GM06990 (cell line): ENCODE results near the gene SPIN1.

ENCODE experiments used
- DNase-seq: peaks from one replicate; pipeline ENCODE4 v3.0.0-alpha.2; 2011; ENCODE audit not compliant: insufficient read length; ENCODE audit errors: extremely low read depth
- H3K27me3 ChIP-seq: replicated peaks from 2 replicates; pipeline ENCODE4 v1.6.0; 2011; ENCODE audit warnings: low read length; ENCODE audit not compliant: control insufficient read depth, insufficient read depth
- H3K36me3 ChIP-seq: 2 replicates; pipeline ENCODE4 v1.5.1; 2011; ENCODE audit warnings: low read length; ENCODE audit not compliant: control insufficient read depth, insufficient read depth
- H3K4me3 ChIP-seq: replicated peaks from 2 replicates; pipeline ENCODE4 v1.5.1; 2011; ENCODE audit warnings: low read depth, mild to moderate bottlenecking, control low read depth, low read length
- TF ChIP-seq, protein P1 (sequence below): IDR thresholded peaks from 2 replicates; pipeline ENCODE4 v1.5.1; 2011; ENCODE audit warnings: low read length, control low read depth, mild to moderate bottlenecking, inconsistent platforms; ENCODE audit not compliant: insufficient read depth, poor library complexity, severe bottlenecking

Gene SPIN1

DNA sequence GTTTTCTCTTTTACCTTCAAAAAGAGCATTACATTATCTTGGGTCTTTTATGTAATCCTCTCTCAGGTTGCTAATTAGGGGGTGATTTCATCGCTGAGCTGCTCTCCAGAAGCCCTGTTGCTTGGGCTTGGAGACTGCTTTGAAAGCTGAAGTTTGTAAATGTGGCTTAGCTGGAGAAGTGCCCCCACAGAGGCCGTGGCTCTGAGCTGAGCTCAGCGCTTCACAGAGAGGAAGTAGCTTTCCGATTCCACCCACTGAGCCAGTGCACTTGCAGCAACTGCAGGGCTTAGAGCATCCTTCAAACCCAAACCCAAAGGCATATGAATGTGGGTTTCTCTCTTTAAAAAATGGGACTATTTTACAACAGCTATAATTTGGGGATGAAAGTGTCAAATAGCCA lies 133.1 kb downstream of the SPIN1 start:
- H3K4me3 ChIP-seq, result no peak overlapping the region
- no peak for DNase-seq
- H3K27me3 ChIP-seq, result no peaks in the 10 kb centered on the region
- no peaks in the 10 kb centered on the region for H3K36me3 ChIP-seq
- TF ChIP-seq, protein P1, sequence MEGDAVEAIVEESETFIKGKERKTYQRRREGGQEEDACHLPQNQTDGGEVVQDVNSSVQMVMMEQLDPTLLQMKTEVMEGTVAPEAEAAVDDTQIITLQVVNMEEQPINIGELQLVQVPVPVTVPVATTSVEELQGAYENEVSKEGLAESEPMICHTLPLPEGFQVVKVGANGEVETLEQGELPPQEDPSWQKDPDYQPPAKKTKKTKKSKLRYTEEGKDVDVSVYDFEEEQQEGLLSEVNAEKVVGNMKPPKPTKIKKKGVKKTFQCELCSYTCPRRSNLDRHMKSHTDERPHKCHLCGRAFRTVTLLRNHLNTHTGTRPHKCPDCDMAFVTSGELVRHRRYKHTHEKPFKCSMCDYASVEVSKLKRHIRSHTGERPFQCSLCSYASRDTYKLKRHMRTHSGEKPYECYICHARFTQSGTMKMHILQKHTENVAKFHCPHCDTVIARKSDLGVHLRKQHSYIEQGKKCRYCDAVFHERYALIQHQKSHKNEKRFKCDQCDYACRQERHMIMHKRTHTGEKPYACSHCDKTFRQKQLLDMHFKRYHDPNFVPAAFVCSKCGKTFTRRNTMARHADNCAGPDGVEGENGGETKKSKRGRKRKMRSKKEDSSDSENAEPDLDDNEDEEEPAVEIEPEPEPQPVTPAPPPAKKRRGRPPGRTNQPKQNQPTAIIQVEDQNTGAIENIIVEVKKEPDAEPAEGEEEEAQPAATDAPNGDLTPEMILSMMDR, result no peak

DNA sequence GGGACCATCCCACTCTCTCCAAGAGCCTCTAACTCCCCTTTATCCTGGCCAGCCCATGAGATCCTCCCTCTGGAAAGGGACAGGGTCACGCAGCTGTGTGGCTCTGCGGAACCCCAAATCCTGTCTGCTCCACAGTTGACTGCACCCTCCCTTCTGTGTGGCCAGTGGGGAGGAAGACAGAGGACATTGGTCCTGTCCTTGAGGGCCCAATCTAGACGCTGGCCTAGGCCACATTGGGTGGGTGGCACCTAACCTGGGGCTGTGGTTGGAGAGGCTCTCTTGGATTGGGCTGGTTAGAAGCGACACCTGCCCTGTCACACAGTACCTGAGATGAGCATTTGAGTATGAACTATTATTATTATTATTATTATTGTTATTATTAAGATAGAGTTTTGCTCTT lies 134.1 kb downstream of the SPIN1 start:
- H3K36me3 ChIP-seq, result no peaks in the 10 kb centered on the region
- no peak for DNase-seq
- no peaks in the 10 kb centered on the region for H3K27me3 ChIP-seq
- H3K4me3 ChIP-seq, result no peak overlapping the region
- TF ChIP-seq, protein P1, result no peak

DNA sequence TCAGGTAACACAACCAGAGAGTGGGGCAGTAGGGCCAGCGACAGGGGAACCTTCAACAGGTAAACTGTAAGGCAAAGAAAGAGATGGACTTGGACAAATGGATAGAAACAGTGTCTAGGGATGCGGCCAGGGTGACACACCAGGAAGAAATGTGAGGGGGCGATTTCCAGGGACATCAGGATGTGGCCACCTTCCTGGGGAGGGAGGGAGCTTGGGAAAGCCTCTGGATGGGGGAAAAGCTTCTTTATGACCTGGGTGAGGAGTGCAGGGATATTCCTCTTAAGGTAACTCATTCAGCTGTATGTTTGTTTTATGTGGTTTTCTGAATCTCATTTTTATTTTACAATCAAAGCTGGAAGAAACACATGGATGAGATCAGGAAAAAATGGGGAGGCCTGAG lies 134.8 kb downstream of the SPIN1 start:
- no peak for DNase-seq
- H3K36me3 ChIP-seq, result no peaks in the 10 kb centered on the region
- H3K4me3 ChIP-seq, result no peak overlapping the region
- no peaks in the 10 kb centered on the region for H3K27me3 ChIP-seq
- TF ChIP-seq, protein P1, result no peak

DNA sequence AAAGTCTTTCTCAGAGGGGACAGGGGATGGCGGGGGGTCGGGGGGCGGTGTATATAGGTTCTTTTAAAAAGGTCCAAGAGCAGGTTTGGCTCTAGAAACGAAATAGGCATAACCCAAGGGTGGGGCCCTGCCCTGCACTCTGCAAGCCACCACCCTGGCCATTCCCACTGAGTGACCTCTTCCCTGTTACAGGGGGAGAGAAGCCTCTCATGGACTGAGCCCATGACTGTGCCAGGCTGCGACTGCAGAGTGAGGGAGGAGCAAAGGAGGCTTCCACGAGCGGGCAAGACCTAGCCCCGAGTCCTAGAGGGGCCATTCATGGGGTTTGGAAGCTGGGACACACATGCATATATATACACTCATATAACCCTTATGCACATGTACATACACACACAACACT lies 136.7 kb downstream of the SPIN1 start:
- TF ChIP-seq, protein P1, result no peak
- Histone ChIP-seq H3K4me3 (no peak overlapping the region), H3K27me3 (no peaks in the 10 kb centered on the region), H3K36me3 (no peaks in the 10 kb centered on the region)
- DNase-seq, result no peak

DNA sequence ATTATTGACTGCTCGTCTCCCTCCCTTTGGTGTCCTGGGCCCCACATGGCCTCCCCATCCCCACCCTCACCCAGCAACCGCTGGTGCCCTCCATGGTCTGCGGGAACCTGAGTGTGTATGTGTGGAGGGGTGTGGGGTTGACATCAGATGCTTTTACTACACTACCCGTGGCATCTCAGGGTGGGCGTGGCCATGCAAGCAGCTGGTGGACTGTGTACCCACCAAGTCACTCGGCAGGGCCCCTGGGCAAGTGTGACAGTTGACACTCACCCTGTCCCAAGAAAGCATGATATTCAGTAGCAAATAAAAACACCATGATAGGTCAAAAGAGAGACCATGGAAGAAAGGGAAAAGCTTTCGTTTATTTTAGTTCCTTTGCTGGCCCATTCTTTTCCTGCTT lies 139.4 kb downstream of the SPIN1 start:
- Histone ChIP-seq H3K36me3 (no peaks in the 10 kb centered on the region), H3K27me3 (no peaks in the 10 kb centered on the region; the same call in 1 of the 2 replicates), H3K4me3 (no peak overlapping the region)
- no peak for DNase-seq
- TF ChIP-seq, protein P1, result no peak
